Cardiac muscle cell (in vitro differentiated cells and primary cell): ENCODE results near the gene TRIO. TPM values are rescaled to one million over a fixed set of nuclear protein-coding genes. Genes with fewer than 3 reads are reported as not detected.

ENCODE experiments used
- DNase-seq, 2 donors: peaks; one replicate each; pipeline versions ENCODE4 v3.0.0 to v3.0.0-alpha.2; 2010 to 2017; ENCODE audit warnings: low read depth in 1 of 2, low spot score in 1 of 2
- H3K27ac ChIP-seq: fragments of 200-600 bp; sonication (generic); 2 replicates; pipeline ENCODE4 v1.5.1; 2016
- H3K27me3 ChIP-seq: fragments of 200-600 bp; sonication (generic); 2 replicates; pipeline ENCODE4 v1.6.0; 2016; ENCODE audit warnings: control low read depth
- H3K36me3 ChIP-seq: fragments of 200-600 bp; sonication (generic); 2 replicates; pipeline ENCODE4 v1.5.1; 2016; ENCODE audit warnings: control low read depth
- H3K4me1 ChIP-seq: fragments of 200-600 bp; sonication (generic); 2 replicates; pipeline ENCODE4 v1.8.1; 2017; ENCODE audit warnings: low read depth, mild to moderate bottlenecking, mixed run types
- H3K4me3 ChIP-seq: fragments of 200-600 bp; sonication (generic); 2 replicates; pipeline ENCODE4 v1.5.1; 2016; ENCODE audit warnings: mild to moderate bottlenecking
- H3K9me3 ChIP-seq: fragments of 200-600 bp; sonication (generic); 2 replicates; pipeline ENCODE4 v1.5.1; 2017; ENCODE audit warnings: low read depth, mild to moderate bottlenecking, control low read depth
- polyA plus RNA-seq: library from polyadenylated mRNA; unstranded; fragments of >200 nt; fragmentation: Nextera tagmentation; extraction: Ambion mirVana; gene quantifications from 2 replicates; pipeline ENCODE4 v1.2.1, GENCODE V29; 2016
- total RNA-seq: library from RNA; depleted of rRNA; stranded (reverse); fragments of >200 nt; gene quantifications from 2 replicates; pipeline ENCODE4 v1.2.3, GENCODE V29; 2016
- TF ChIP-seq, protein P1 (sequence below): IDR thresholded peaks from 2 replicates; pipeline ENCODE4 v1.5.1; 2012; ENCODE audit warnings: low read depth, mild to moderate bottlenecking, low read length

Gene TRIO
- total and polyA plus RNA-seq, 2 experiments from 2014 or later, result 15.5 to 104 TPM

DNA sequence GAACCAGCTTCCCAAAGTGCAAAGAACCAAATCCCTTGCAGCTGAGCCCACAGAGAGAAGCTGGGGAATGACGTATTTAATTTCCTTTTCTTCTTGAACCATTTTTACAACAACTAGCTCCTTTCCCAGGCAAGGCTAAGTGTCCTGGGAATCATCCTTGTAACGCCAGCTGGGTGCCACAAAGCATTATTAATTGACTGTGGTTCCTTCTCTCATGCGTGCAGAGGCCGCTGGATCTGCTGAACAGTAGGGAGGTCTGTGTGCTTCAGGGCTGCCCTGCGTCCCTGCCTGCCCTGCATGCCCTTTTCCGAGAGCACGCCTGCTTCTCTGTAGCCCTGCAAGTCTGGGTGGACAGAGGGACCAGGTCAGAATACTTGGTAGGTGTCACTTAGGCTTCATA, 314.3 kb downstream of the TRIO start:
- no peak overlapping the region for H3K4me3 ChIP-seq
- no peaks in the 10 kb centered on the region for H3K9me3 ChIP-seq
- H3K36me3 ChIP-seq, result peaks cover 12% of the 10 kb centered on the region
- TF ChIP-seq, protein P1, sequence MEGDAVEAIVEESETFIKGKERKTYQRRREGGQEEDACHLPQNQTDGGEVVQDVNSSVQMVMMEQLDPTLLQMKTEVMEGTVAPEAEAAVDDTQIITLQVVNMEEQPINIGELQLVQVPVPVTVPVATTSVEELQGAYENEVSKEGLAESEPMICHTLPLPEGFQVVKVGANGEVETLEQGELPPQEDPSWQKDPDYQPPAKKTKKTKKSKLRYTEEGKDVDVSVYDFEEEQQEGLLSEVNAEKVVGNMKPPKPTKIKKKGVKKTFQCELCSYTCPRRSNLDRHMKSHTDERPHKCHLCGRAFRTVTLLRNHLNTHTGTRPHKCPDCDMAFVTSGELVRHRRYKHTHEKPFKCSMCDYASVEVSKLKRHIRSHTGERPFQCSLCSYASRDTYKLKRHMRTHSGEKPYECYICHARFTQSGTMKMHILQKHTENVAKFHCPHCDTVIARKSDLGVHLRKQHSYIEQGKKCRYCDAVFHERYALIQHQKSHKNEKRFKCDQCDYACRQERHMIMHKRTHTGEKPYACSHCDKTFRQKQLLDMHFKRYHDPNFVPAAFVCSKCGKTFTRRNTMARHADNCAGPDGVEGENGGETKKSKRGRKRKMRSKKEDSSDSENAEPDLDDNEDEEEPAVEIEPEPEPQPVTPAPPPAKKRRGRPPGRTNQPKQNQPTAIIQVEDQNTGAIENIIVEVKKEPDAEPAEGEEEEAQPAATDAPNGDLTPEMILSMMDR, result no peak
- H3K4me1 ChIP-seq, result peaks cover 3% of the 10 kb centered on the region
- DNase-seq, result no peak
- no peaks in the 10 kb centered on the region for H3K27me3 ChIP-seq
- no peak overlapping the region for H3K27ac ChIP-seq

DNA sequence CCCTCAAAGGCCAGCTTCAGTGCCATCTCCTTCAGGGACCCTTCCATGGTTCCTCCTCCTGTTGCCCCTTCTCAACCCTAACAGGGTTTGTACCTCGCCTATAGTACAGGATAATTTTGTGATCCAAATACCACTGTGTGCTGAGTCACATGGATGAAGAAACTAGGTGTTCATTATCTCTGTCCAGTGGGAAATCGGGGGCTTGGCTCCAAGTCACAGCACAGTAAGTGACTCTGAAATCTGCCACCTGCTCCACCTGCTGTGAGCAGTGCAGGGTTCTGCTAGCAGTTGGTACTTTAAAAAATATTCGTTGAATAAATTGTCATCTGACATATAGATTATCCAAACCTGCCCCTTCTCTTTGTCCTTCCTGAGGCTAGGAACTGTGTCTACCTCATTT, 315.3 kb downstream of the TRIO start:
- H3K4me1 ChIP-seq, result no peaks in the 10 kb centered on the region
- no peak for DNase-seq
- peaks cover 19% of the 10 kb centered on the region for H3K36me3 ChIP-seq
- no peaks in the 10 kb centered on the region for H3K9me3 ChIP-seq
- H3K27me3 ChIP-seq, result no peaks in the 10 kb centered on the region
- H3K27ac ChIP-seq, result no peak overlapping the region
- TF ChIP-seq, protein P1, result no peak
- H3K4me3 ChIP-seq, result no peak overlapping the region

DNA sequence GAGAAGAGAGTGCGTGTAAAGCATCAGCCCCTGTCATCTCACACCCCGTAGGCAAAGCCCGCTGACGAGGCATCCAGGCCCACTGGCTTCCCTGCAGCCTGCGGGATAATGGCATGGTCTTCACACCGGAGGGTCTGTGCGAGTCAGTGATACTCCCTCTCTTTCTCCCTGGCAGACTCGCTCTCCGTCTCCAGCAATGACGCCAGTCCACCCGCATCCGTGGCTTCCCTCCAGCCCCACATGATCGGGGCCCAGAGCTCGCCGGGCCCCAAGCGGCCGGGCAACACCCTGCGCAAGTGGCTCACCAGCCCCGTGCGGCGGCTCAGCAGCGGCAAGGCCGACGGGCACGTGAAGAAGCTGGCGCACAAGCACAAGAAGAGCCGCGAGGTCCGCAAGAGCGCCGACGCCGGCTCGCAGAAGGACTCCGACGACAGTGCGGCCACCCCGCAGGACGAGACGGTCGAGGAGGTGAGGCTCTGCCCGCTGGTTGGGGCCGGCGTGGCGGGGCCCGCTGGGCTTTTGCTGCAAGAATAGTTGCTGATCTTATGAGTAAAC, 317.8 kb downstream of the TRIO start:
- Histone ChIP-seq H3K9me3 (no peaks in the 10 kb centered on the region), H3K4me1 (no peaks in the 10 kb centered on the region), H3K27ac (no peak overlapping the region), H3K36me3 (peaks cover 25% of the 10 kb centered on the region), H3K27me3 (no peaks in the 10 kb centered on the region), H3K4me3 (no peak overlapping the region)
- TF ChIP-seq, protein P1, result no peak
- DNase-seq, result no peak

DNA sequence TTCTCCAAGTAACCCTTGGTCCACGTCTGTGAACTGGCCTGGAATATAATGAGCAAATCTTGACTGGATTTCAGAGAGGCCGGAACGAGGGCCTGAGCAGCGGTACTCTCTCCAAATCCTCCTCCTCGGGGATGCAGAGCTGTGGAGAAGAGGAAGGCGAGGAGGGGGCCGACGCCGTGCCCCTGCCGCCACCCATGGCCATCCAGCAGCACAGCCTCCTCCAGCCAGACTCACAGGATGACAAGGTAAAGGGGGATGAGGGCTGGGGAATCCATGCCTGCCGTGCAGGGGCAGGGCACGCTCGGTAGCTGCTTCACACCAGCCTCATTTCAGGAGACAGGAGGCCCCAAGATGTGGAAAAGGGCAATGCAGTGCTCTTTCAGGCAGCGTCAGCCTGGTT, 319.5 kb downstream of the TRIO start:
- H3K27me3 ChIP-seq, result no peaks in the 10 kb centered on the region
- H3K36me3 ChIP-seq, result peaks cover 34% of the 10 kb centered on the region
- no peaks in the 10 kb centered on the region for H3K4me1 ChIP-seq
- H3K4me3 ChIP-seq, result no peak overlapping the region
- DNase-seq, result no peak
- no peak overlapping the region for H3K27ac ChIP-seq
- no peaks in the 10 kb centered on the region for H3K9me3 ChIP-seq
- TF ChIP-seq, protein P1, result no peak

DNA sequence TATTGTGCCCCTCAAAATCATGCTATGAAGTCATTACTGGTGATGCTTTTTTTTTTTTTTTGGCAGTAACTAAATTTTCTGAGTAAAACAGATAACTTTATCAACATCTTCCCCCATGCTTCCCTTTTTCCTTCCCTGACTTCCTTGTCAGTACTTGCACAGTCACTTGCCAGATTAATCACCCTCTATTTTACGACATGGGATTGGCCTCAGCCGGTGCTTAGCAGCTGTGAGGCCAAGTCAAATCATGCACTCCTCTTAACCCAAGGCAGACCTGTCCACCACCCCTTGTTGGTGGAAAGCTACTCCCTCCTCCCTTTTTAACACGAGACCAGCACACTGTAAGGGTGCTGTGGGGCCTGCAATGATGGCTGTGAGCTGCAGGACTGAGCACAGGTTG, 320.5 kb downstream of the TRIO start:
- Histone ChIP-seq H3K27me3 (no peaks in the 10 kb centered on the region), H3K9me3 (no peaks in the 10 kb centered on the region), H3K36me3 (peaks cover 34% of the 10 kb centered on the region), H3K4me3 (no peak overlapping the region), H3K4me1 (no peaks in the 10 kb centered on the region), H3K27ac (no peak overlapping the region)
- peak in 1 of 2 donors; percentile 82 for DNase-seq
- TF ChIP-seq, protein P1, result no peak
